Fibroblast of lung (primary cell): ENCODE data around the gene ITPR2. TPM values are rescaled to one million over a fixed set of nuclear protein-coding genes. Genes with fewer than 3 reads are reported as not detected.

Experiments
- DNase-seq, 2 donors: peaks; one replicate each; pipeline versions ENCODE4 v3.0.0 to v3.0.0-alpha.2; 2010; ENCODE audit warnings: low read depth in 2 of 2
- H2AFZ ChIP-seq: 2 replicates; pipeline ENCODE4 v1.5.1; 2012; ENCODE audit warnings: low read length, control low read depth, inconsistent platforms
- H3K27ac ChIP-seq: 2 replicates; pipeline ENCODE4 v1.5.1; 2011; ENCODE audit warnings: low read length, control low read depth; ENCODE audit not compliant: insufficient read depth
- H3K27me3 ChIP-seq: 2 replicates; pipeline ENCODE4 v1.5.1; 2011; ENCODE audit warnings: mild to moderate bottlenecking, low read length; ENCODE audit not compliant: control insufficient read depth, insufficient read depth
- H3K36me3 ChIP-seq: 2 replicates; pipeline ENCODE4 v1.5.1; 2011; ENCODE audit warnings: low read length; ENCODE audit not compliant: control insufficient read depth, insufficient read depth
- H3K4me1 ChIP-seq: 2 replicates; pipeline ENCODE4 v1.5.1; 2011; ENCODE audit warnings: low read length; ENCODE audit not compliant: control insufficient read depth, insufficient read depth; ENCODE audit errors: extremely low read depth
- H3K4me2 ChIP-seq: 2 replicates; pipeline ENCODE4 v1.5.1; 2011; ENCODE audit warnings: low read length, control low read depth; ENCODE audit not compliant: insufficient read depth; ENCODE audit errors: extremely low read depth
- H3K4me3 ChIP-seq, 4 experiments: fragments of 200-600 bp in 1 of 4; sonication (generic) in 1 of 4; replicated peaks in 1 of 4; 2 replicates each; pipeline ENCODE4 v1.5.1; 2011 to 2016; ENCODE audit warnings: low read length in 4 of 4, low read depth in 3 of 4, mild to moderate bottlenecking in 3 of 4, control low read depth in 2 of 4, inconsistent platforms in 1 of 4, mixed read lengths in 1 of 4; ENCODE audit not compliant: insufficient read depth in 1 of 4; ENCODE audit errors: control extremely low read depth in 1 of 4
- H3K79me2 ChIP-seq: 2 replicates; pipeline ENCODE4 v1.5.1; 2012; ENCODE audit warnings: mild to moderate bottlenecking, low read length, inconsistent platforms; ENCODE audit not compliant: control insufficient read depth, insufficient read depth
- H3K9ac ChIP-seq: 2 replicates; pipeline ENCODE4 v1.5.1; 2011; ENCODE audit warnings: mild to moderate bottlenecking, low read length, control low read depth; ENCODE audit not compliant: insufficient read depth
- H3K9me3 ChIP-seq: 2 replicates; pipeline ENCODE4 v1.5.1; 2012; ENCODE audit warnings: low read depth, low read length; ENCODE audit not compliant: control insufficient read depth, insufficient read depth
- H4K20me1 ChIP-seq: 2 replicates; pipeline ENCODE4 v1.5.1; 2011; ENCODE audit warnings: low read length; ENCODE audit not compliant: control insufficient read depth, insufficient read depth; ENCODE audit errors: extremely low read depth
- EZH2 ChIP-seq: IDR thresholded peaks from 2 replicates; pipeline ENCODE4 v1.5.1; 2012; ENCODE audit warnings: low read length, control low read depth, mild to moderate bottlenecking; ENCODE audit errors: missing control alignments
- polyA plus RNA-seq, 2 donors: library from polyadenylated mRNA; depleted of rRNA in 1 of 2; stranded (reverse) in 1 of 2; unstranded in 1 of 2; fragments of >200 nt; gene quantifications; 2 replicates each; pipeline ENCODE4 v1.2.1, GENCODE V29; 2011 to 2012; ENCODE audit warnings: missing spikeins in 1 of 2
- total RNA-seq: library from RNA; depleted of rRNA; stranded (reverse); fragments of >200 nt; gene quantifications from 2 replicates; pipeline ENCODE4 v1.2.1, GENCODE V29; 2014
- TF ChIP-seq, protein P1 (sequence below), 2 donors: IDR thresholded peaks in 1 of 2; conservative IDR thresholded peaks in 1 of 2; 1 replicate in 1 of 2; 2 replicates in 1 of 2; pipeline ENCODE4 v1.5.1; 2011 to 2012; ENCODE audit warnings: low read length in 2 of 2, control low read depth in 1 of 2, inconsistent platforms in 1 of 2, low read depth in 1 of 2, mild to moderate bottlenecking in 1 of 2

The ITPR2 gene
- total and polyA plus RNA-seq, 2 donors (not counting 1 experiment from before 2014, with no cell fraction given) = 5.1 to 24.6 TPM

DNA sequence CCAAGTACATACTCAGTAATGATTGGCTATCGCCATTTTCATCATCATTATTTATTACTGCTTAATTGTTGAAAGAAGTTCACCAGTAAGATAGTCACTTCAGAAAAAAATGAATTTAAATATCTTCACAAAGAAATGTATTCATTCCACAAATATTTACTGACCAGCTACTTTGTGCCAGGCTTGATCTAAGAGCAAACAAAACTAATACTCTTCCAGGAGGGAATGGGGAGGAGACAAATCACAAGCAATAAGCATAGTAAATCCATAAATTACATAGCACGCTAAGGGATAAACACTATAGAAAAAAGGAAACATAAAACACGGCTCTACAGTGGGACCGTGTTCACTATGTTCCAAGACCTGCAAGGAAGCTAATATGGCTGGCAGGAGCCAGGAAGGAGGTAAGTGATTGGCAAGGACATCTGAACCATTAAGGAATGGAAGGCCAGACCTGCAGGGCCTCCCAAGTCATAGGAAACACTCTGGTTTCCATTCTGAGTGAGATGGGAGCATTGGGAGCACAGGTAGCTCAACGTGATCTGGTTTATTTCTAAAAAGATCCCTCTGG, 27.5 kb downstream of the ITPR2 start:
- Histone ChIP-seq H3K9ac (no peak overlapping the region), H3K9me3 (no peaks in the 10 kb centered on the region), H4K20me1 (no peaks in the 10 kb centered on the region), H3K4me1 (no peaks in the 10 kb centered on the region), H3K36me3 (no peaks in the 10 kb centered on the region), H3K4me2 (no peak overlapping the region), H3K27me3 (no peaks in the 10 kb centered on the region), H3K27ac (no peak overlapping the region), H3K79me2 (no peaks in the 10 kb centered on the region), H2AFZ (no peak overlapping the region), H3K4me3 (no peak overlapping the region)
- TF ChIP-seq, protein P1, sequence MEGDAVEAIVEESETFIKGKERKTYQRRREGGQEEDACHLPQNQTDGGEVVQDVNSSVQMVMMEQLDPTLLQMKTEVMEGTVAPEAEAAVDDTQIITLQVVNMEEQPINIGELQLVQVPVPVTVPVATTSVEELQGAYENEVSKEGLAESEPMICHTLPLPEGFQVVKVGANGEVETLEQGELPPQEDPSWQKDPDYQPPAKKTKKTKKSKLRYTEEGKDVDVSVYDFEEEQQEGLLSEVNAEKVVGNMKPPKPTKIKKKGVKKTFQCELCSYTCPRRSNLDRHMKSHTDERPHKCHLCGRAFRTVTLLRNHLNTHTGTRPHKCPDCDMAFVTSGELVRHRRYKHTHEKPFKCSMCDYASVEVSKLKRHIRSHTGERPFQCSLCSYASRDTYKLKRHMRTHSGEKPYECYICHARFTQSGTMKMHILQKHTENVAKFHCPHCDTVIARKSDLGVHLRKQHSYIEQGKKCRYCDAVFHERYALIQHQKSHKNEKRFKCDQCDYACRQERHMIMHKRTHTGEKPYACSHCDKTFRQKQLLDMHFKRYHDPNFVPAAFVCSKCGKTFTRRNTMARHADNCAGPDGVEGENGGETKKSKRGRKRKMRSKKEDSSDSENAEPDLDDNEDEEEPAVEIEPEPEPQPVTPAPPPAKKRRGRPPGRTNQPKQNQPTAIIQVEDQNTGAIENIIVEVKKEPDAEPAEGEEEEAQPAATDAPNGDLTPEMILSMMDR (conservative IDR thresholded peaks at IDR 0.05 in 1 of 2, IDR thresholded peaks at IDR 0.05 in 1 of 2; ENCODE audit: low read depth in 1 of 2, low read length in 2 of 2) = no peak
- no peak for DNase-seq

GRCh38 chr12:26803552-26803951, 29.4 kb downstream of the ITPR2 start:
- TF ChIP-seq EZH2 = no peak
- TF ChIP-seq, protein P1 (conservative IDR thresholded peaks at IDR 0.05 in 1 of 2, IDR thresholded peaks at IDR 0.05 in 1 of 2; ENCODE audit: low read depth in 1 of 2, low read length in 2 of 2) = no peak

DNA sequence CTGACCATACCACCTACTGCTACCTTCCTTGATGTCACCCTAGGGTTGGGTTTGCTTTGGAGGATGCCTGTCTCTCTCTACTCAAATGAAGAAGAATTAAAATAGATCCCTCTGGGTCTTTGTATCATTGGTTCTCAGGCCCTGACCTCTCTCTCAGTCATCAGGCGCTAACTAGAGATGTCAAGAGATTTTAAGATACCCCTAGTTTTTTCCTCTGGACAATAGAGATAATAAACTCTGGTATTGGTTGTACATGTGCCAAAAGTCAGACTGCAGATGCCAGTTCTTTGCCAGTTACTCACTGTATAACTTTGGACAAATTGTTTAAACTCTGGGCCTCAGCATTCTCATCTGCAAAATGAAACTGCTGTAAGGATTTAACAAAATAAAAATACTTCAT, 31.5 kb downstream of the ITPR2 start:
- Histone ChIP-seq H3K4me1 (no peaks in the 10 kb centered on the region), H3K9ac (no peak overlapping the region), H3K4me2 (no peak overlapping the region), H4K20me1 (no peaks in the 10 kb centered on the region), H3K27me3 (no peaks in the 10 kb centered on the region), H3K4me3 (no peak overlapping the region), H3K79me2 (no peaks in the 10 kb centered on the region), H3K9me3 (no peaks in the 10 kb centered on the region), H3K27ac (no peak overlapping the region), H2AFZ (no peak overlapping the region), H3K36me3 (no peaks in the 10 kb centered on the region)
- DNase-seq = no peak
- no peak for TF ChIP-seq EZH2
- TF ChIP-seq, protein P1 (conservative IDR thresholded peaks at IDR 0.05 in 1 of 2, IDR thresholded peaks at IDR 0.05 in 1 of 2; ENCODE audit: low read depth in 1 of 2, low read length in 2 of 2) = no peak

More at GRCh38 chr12:26803552-26803951, 29.4 kb downstream of the ITPR2 start:
- no peaks in the 10 kb centered on the region for H3K4me1 ChIP-seq
- H3K4me2 ChIP-seq = no peak overlapping the region
- H3K27ac ChIP-seq = no peak overlapping the region
- H2AFZ ChIP-seq = peak overlapping the region; percentile 26
- no peaks in the 10 kb centered on the region for H4K20me1 ChIP-seq
- H3K9ac ChIP-seq = no peak overlapping the region
- DNase-seq = peak in 1 of 2 donors; percentile 83
- H3K27me3 ChIP-seq = no peaks in the 10 kb centered on the region
- no peaks in the 10 kb centered on the region for H3K9me3 ChIP-seq
- H3K79me2 ChIP-seq = no peaks in the 10 kb centered on the region
- no peaks in the 10 kb centered on the region for H3K36me3 ChIP-seq
- H3K4me3 ChIP-seq = no peak overlapping the region
